ENCODE results near the gene COL13A1.
A peak's percentile ranks its signal among the peaks of the same experiment; 100 is the strongest.

The COL13A1 gene

DNA sequence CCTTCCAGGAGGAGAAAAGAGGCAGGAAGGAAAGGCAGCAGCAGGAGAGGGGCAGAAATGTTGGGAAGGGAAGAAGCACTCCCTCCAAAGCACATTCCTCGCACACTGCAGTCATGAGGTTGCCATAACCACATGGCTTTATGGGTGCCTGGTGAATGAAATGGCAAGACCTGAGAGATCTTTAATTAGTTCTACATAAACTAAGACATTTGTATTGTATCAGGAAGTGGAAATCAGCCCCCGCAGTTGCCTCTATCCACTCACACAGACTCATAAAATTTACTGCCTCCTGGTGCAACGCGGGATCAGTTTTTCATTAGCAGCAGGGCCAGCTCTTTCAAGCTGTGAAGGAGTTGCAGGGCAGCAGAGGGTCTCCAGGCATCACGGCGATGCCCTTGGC, 106.4 kb downstream of the COL13A1 start:
- no peak for DNase-seq (ENCODE audit: low read depth)

DNA sequence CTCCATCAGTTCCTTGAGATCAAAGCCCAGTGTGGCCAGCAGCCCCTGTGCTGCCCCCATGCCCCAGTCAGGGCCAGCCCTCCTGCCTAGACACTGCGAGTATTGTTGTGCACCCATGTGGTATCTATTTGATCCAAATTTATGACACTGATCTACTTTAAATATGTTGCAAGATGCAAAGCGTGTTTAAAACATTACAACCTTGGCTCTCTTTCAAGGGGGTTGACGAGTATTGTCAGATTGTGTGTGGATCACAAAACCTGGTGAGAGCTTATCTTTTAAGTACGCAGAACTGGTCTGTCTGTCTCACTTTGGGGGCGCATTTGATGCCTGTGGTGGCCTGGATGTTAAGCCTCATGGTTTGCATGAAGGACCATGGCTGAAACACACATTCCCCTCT, 108.9 kb downstream of the COL13A1 start:
- DNase-seq (ENCODE audit: low read depth): no peak

DNA sequence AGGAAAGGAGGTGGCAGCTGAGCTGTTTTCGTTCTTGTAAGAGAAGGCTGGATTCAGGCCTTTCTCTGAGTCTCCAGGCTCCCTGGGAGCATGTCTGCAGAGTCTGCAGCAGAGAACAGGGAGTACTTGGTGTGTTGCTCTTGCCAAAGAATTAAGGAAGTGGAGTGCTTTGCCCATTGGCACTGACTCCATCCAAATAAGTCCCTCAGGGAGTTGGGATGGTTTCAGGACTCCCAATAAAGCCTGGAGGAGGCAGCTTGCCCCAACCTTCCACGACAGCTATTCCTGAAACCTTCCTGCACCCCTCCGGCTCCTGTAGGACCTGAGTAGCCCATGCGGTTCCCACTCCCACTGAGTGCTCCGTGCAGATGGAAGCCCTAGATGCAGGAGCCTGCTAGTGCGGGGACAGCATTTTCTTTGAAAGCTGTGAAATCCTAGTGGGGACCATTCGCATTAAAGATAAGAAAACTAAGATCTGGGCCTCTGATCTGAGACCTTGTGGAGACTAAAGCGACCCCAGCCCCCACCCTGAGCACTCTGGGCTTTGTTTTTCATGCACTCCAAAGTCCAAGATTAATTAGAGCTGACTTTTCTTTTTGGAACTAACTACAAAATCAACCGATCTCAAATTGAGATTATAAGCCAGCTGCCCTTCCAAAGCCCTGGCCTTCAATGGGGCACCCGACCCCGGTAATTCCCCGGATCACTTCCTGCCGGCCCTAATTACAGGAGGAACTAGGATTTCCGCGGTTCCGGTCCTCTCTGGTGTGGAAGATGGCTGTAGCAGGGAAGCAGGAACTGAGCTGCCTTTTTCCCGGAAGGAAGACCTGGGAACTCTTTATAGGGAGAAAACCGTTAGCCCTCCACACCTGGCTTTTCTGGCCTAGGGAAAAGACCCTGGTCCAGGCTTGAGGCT, 110.2 kb downstream of the COL13A1 start:
- no peak for DNase-seq (ENCODE audit: low read depth)

DNA sequence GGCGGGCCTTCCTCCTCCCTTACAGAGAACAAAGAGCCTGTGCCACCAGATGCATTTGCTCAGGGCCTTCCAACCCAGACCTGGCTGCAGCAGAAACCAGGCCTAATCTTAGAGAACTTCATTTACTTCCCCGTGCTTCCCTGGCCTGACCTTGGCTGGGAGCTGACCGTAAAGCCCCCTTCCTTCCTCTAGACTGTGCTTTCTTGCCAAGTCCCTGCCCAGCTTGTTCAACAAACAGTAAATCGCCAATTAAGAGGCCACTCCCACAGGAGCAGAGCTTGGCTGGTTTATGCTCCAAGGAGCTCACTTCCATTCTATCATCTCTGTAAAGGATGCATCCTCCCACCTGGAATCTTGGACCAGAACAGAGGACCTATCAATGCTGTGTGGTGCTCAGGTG, 110.9 kb downstream of the COL13A1 start:
- DNase-seq (ENCODE audit: low read depth): no peak

DNA sequence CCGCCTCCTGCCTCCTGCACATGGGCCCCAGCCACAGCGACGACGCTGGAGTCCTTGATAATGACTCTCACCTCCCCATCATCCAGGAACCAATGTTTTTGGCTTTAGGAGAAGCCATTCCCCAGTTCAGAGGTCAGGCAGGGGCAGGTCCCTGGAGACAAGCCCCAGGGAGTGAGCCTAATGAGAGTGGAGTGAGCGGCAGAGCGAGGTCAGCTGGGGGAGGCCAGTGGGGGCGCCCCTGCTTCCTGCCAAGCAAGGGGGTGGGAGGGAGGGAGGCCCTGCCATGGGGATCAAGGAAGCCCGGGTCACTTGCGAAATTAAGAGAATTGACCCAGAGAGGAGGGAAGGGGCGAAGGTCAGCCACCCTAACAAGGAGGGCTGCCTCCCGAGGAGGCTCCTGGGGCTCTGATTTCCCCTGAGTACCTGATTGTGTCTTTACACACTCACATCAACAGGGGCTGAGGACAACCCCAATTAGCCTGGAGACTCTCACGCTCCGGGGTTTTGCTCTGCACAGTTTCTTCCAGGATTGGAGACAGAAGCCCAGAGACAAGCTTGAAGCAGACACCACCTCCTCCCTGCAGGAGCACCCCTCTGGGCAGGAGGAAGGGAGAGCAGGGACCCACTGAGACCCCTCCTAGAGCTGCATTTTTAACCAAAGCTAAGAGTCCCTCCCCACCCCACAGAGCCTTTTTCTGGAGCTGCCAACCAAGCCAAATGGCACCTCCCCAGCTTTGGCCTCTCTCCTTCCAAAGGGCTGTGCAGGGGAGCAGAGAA, 112.1 kb downstream of the COL13A1 start:
- no peak for DNase-seq (ENCODE audit: low read depth)

DNA sequence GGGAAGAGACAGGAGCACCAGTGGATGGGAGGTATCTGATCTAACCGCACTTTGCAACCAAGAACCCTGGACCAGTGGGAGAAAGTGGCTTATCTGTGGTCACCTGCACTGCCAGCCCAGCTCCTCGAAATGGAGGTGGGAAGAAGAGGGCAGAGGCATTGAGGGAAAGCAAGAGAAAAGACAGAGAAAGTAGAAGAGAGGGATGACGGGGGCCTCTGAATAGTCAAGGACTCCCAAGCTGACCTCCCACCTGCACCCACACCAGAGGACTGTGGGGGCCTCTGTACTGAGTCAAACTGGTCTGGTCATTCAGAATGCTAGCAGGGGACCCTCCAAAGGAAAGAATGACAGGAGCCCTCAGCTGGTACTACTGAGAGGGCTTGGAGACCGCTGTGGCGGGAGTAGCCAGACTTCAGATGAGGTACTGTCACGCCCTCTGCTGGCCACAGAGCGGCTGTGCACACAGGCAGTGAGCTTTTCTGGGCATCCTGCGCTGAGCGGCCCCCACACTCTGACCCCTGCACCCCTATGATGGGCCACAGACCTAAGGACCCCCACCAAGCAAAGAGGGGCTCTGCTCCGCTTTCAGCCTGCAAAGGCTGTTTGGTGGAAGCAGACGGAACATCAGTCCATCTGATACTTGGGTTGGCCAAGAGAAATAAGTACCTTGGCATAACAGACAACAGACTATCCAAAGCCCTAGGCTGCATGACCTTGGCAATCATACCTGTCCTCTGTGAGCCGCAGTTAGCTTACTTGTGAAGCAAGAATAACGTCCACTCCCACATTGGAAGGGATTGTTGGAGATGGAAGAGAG, 112.9 kb downstream of the COL13A1 start:
- DNase-seq (ENCODE audit: low read depth): peak; percentile 14

DNA sequence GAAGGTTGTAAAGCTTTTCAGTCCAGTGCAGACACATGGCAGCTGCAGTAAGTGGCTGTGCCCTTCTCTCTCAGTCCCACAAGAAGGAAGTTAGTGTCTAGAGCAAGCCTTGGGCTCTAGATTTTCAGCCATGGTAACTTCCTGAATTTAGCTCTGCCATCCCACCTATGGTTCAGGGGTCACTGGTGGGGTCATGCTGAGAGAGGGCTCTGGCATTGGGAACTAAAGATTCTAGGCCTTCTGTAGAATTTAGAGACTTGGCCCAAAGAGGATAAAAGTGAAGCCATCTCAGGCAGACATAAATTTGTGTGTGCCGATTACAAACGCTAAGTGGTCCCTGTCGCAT, 113.5 kb downstream of the COL13A1 start:
- DNase-seq (ENCODE audit: low read depth): no peak

DNA sequence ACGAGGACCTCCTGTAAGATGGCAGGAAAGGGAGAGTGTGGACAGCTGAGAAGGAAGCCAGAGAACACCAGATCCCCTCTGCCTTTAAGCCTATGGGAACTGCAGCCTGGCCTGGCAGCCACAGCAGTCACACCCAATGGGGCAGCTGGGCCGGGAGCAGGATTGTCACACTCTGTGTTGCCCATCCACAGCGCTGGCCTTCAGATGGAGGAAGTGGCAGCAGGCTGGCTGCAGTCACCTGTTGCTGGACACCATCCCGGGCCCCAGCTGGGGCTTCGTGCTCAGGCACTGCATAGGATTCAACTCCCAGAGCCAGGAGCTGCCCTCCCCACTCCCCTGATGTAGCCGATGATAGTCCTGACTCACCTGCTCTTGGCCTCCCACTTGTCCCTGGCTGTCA, 114.4 kb downstream of the COL13A1 start:
- DNase-seq (ENCODE audit: low read depth): no peak

DNA sequence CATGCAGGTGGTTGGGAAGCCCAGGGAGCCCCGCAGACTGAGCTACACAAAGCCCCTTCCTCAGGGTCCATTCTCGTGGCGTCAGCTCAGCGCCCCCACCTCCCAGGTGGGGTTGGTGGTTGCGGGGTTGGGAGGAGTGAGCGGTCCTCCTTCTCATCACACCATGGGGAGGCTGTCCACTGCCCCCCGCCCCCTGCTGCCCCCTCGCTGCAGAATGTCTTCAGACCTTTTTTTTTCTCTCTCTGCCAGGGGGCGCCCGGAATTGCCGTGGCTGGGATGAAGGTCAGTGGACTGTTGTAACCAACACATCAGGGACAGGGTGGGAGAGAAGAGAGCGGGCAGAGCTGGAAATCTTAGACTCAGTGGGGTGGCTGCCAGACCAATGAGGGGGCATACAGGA, 116.3 kb downstream of the COL13A1 start:
- no peak for DNase-seq (ENCODE audit: low read depth)

DNA sequence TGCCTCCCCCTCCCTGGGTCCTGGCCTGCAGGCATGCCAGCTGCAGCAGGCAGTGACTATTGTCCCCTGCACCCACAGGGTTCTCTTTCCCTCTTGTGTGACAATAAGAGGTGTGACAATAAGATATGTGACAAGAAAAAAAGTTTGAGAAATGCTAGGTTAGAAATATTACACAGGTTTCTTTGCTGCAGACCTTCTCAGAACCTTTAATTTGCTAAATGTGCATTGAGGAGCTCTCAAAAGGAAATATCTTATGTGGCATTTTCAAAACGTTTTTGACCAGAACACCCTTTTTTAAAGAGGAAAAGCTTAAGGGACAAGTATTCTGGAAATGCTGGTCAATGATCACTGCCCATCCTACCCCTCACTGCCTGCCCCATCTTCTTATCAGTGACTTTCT, 117.5 kb downstream of the COL13A1 start:
- no peak for DNase-seq (ENCODE audit: low read depth)

DNA sequence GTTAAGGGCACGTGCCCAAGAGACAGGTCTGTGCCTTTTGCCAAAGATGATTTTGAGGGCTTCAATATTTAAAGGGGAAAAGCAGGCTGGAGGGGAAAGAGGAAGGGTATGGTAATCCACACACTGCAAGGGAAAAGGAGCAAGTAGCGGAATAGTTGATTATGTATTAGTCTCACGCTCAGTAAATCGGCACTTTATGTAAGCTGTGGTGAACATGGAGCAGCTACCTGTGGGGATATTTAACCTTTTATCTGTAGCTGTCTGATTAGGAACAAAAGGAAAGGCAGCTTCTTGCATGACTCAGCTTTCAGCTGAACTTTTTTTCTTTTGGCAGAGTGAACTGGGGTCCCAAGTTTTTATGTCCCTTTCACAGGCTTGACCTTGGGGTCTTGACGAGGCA, 123.4 kb downstream of the COL13A1 start:
- no peak for DNase-seq (ENCODE audit: low read depth)

DNA sequence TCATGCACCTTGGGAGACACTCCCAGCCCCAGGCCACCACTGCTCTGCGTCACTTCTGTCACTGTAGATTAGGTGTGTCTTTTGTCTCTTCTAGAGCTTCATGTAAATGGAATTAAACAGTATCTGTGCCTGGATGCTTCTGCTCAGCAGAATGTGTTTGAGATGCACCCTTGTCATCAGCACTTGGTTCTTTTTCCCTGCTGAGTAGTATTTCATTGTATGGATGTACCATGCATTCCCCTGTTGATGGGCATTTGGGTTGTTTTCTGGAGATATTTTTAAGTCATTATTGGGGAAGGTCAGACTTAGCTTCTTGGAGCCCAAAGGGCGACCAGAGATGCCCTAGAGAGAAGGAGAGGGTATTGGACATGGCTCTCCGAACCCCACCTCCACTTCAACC, 126.6 kb downstream of the COL13A1 start:
- no peak for DNase-seq (ENCODE audit: low read depth)

DNA sequence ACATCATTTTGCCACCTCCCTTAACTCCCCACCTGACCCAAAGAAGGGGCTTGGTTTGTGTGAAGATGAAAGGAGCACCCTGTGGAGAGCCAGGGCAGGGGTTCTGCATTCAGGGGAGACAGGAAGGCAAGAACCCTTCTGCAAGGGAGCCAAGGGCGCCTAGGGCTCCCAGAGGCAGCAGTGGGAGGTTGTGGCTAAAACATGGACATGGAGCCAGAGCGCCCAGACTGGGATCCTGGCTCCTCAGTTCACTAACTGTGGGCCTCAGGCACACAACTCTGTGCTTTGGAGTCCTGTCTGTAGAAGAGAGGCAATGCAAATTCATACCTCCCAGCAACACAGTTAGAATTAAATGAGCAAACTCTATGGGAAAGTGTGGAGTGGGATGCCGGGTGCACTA, 127.9 kb downstream of the COL13A1 start:
- no peak for DNase-seq (ENCODE audit: low read depth)

DNA sequence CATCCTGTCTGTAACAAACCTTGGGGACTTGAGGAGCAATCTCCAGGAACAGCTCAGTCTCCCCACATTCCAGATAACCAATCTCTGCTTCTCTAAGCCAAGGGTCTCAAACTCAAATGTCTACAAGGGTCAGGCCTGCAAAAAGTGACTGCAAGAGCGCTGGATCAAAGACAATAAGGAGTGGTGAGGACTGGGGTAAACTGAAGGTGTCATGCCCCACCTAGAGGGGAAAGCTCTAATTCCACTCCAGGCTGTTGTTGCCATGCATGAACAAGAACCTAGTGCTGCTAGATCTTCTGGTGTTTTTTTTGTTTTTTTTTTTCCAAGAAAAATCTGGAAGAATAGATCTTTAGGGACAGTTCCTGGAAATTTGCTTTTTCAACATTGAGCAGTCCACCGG, 133.1 kb downstream of the COL13A1 start:
- no peak for DNase-seq (ENCODE audit: low read depth)

DNA sequence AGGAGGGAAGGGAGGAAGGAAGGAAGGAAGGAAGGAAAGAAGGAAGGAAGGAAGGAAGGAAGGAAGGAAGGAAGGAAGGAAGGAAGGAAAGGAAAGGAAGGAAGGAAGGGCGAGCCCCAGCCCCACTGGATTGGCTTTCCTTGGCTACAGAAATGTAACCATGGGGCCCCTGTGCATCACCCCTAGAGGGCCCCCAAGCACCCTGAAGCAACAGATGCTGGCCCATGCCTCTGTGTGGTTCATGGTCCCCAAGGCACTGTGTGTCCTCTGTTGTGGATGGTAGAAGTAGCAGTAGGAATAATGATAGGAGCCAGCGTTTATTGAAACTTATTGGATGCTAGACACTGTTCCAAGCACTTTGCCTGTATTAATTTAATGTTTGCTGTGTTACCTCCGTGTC, 134.4 kb downstream of the COL13A1 start:
- DNase-seq (ENCODE audit: low read depth): no peak

DNA sequence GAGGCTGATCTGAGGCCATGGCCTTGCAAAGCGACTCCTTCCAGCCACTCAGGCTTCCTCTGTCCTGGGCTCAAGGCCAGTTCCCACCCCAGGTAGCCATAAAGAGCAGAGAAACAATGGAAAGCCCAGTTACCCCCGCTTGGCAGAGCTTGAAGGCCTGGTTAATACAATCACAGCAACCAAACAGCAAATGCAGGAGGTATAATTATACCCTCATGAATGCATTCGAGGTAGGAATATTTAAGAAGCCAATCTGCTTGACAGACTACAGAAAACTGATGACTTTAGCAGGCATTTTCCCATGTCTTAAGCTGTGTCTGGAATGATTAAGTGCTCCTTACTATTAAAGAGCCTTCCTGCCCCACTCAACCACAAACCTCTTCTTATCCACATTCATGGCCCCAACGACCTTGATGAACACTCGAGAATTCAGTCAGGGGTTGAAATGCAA, 136.9 kb downstream of the COL13A1 start:
- no peak for DNase-seq (ENCODE audit: low read depth)

DNA sequence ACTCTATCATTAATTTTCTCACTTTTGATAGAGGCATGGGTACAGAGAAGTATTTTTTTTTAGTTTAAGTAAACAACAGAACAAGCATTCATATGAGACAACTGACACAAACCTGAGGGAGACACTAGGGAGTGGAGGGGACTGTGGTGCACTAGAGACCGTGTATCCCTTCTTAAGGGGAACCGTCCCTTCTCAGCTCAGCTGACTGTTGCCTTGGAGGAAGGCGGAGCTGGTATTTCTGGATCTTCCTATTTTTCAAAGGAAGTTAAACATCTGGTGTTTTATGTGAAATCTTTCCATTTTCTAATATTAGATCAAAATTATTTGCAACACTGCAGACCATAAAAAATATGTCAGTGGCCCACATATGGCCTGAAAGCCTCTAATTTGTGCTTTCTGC, 137.4 kb downstream of the COL13A1 start:
- DNase-seq (ENCODE audit: low read depth): no peak

DNA sequence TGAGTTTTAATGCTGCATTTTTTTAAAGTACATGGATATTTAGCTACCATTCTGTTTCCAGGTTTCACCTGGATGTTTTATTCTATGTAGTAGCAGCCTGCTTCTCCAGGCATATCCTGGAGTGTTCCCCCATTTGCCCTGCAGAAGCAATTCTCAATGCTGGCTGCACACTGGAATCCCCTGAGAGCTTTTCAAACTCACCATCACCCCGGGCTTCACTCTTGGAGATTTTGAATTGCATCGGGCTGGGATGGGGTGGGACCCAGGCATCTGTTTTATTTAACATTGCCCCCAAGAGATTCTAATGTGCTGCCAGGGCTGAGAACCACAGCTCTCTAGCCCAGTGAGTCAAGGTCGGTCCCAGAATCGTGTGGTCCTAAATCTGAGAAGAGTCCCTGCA, 137.8 kb downstream of the COL13A1 start:
- no peak for DNase-seq (ENCODE audit: low read depth)

DNA sequence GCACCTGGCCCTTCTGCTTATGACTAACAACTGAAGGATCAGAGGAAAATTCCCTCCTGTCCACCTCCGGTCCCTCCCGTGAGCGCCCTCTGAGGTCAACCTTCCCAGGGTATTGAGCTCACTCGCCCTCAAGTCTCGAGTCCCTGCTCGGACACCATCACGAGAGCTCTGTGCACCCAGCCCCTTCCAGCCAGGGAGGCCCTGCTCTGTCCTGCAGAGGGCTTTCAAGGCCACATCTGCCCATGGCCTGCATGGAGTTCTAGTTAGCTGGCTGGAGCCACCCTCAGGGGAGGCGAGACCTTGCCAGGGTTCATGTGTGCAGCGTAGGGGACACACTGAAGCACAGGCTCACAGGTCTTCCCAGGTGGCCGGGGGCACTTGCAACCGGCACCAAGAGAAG, 140.0 kb downstream of the COL13A1 start:
- no peak for DNase-seq (ENCODE audit: low read depth)

DNA sequence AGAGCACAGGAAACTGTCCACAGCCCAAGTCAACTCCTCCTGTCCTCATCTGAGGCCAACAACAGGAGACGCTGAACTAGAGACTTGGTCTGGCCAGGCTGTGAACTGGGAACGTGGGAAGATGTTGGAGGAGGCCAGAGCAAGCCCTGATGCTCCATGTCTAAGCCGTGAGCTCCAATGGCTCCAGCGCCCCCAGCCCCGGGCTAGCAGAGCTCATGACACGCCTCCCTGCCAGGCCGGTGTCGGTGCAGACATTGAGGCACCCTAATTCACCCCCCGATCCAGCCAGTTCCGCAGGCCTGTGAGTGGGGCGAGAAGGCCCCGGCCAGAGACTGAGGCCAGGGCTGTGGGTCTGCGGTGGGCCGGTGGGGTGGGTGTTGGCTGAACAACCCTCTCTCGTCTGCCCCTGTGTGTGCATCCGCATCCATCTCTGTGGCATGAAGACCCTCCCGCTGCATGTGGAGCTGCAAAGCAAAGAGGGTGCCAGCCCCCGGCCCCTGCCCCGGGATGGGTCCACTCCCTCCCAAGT, 141.7 kb downstream of the COL13A1 start:
- no peak for DNase-seq (ENCODE audit: low read depth)

DNA sequence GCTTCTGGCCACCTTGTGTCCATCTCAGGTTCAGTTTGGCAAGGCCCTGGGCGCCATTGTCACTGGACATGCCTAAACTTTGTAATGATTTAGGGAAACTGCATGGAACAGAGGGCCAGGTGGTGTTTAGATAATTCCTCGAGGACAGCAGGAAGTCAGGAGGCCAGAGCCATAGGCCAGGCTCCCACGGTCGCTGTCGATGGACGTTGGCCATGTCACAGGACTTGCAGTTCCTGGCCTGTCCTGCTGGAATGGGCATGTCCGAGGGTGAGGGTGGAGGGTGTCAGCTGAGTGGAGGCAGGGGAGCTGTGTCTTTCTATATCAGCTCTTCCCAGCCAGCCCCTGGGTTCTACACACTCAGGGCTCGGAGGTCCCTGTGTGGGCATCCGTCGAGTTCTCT, 143.1 kb downstream of the COL13A1 start:
- DNase-seq (ENCODE audit: low read depth): no peak

DNA sequence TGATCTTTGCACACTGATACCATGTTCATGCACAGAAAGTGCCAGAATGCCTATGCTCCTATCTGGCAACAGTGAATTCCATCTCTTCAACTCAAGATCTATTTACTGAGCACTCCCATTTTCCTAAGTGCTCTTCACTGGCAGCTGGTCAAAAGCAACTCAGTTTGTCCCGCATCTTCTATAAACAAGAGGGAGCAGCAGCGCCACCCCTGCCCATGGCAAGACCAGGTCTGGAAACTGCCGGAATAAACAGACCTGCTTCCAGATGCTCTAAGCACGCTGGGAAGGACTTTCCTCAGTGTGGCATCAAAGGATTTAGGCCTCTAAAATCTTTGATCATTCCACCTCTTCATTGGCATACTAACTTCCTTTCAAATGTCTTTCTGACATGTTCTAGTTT, 146.6 kb downstream of the COL13A1 start:
- no peak for DNase-seq (ENCODE audit: low read depth)

Measured in stimulated activated CD8-positive, alpha-beta memory T cell treated with anti-CD3 and anti-CD28 coated beads, Interleukin-12 subunit alpha, Interleukin-12 subunit beta, amount 100 ng/mL, for 4 hours (primary cell).